Right lobe of liver (tissue), 4 donors: Measurements from ENCODE around the gene CIB4.

ENCODE experiments used
- POLR2A ChIP-seq: fragments of 450-650 bp; IDR thresholded peaks from one replicate; pipeline ENCODE4 v1.6.1; 2017; ENCODE audit warnings: antibody characterized with exemption, mild to moderate bottlenecking
- TF ChIP-seq, protein P1 (sequence below), 4 donors: fragments of 200-600 bp in 3 of 4; fragments of 450-650 bp in 1 of 4; IDR thresholded peaks; one replicate each; pipeline versions ENCODE4 v1.5.1 to v1.8.0; 2016 to 2022; ENCODE audit warnings: antibody characterized with exemption in 4 of 4, mild to moderate bottlenecking in 2 of 4
- donor health status: DM: no; HTN: no; CAD: no.
- donor health status: DM: no; HTN: no; CAD: no.
- donor health status: DM: no; HTN: yes; CAD: no.

DNA sequence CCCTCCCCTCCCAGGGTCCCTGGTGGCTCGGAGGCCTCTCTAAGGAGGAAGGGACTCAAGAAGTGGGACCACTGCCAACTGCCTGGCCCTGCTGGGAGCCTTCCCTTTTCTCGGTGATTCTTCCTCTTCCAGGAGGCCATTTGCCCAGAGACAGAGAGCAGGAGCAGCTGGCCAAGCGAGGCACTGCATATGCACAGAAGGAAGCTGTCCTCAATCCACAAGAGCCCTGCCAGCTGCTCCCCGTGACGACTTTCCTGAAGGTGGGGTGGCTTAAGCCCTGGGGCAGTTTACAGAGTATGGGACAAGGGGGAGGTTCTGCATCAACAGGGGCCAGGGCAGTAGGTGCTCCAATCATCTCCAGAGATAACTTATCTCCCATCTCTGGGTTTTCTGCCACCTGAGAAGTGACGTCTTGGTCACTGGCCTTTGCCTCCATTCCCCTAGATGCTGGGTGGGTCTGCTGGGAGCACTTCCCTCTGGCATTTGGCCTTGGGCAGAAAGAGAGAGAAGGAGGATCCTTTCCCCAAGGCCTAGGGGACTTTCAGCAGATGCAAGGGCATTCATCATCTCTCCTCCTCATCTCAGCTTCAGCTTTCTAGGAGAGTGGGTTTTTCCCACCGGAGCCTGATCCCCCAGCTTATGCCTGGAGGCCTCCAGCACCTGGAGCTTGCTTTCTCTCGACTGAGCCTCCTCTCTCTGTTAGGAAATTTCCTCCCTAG is 28.5 kb downstream of the CIB4 start:
- TF ChIP-seq, protein P1, sequence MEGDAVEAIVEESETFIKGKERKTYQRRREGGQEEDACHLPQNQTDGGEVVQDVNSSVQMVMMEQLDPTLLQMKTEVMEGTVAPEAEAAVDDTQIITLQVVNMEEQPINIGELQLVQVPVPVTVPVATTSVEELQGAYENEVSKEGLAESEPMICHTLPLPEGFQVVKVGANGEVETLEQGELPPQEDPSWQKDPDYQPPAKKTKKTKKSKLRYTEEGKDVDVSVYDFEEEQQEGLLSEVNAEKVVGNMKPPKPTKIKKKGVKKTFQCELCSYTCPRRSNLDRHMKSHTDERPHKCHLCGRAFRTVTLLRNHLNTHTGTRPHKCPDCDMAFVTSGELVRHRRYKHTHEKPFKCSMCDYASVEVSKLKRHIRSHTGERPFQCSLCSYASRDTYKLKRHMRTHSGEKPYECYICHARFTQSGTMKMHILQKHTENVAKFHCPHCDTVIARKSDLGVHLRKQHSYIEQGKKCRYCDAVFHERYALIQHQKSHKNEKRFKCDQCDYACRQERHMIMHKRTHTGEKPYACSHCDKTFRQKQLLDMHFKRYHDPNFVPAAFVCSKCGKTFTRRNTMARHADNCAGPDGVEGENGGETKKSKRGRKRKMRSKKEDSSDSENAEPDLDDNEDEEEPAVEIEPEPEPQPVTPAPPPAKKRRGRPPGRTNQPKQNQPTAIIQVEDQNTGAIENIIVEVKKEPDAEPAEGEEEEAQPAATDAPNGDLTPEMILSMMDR (IDR thresholded peaks at IDR 0.05) = no peak
- TF ChIP-seq POLR2A = no peak
